GM23248 (cell line): Measurements from ENCODE around the gene SRD5A3.

ENCODE experiments used
- EZH2 ChIP-seq: fragments of 200-600 bp; sonication (generic); IDR thresholded peaks from 2 replicates; pipeline ENCODE4 v1.6.1; 2018; ENCODE audit warnings: antibody characterized with exemption, mild to moderate bottlenecking; ENCODE audit not compliant: insufficient read depth, poor library complexity, severe bottlenecking
- EZH2phosphoT487 ChIP-seq: fragments of 200-600 bp; sonication (generic); IDR thresholded peaks from 2 replicates; pipeline ENCODE4 v1.6.1; 2018; ENCODE audit warnings: antibody characterized with exemption, moderate library complexity, mild to moderate bottlenecking, low read depth; ENCODE audit not compliant: insufficient read depth

- TF ChIP-seq EZH2 (no peak), EZH2phosphoT487 (no peak)
Observed at GRCh38 chr4:55303760-55304165, 42.3 kb upstream of the SRD5A3 start.
